ENCODE data around the gene EPHA5.
"Not testable (repeated sequence)": the region's sequence is repeated elsewhere in the genome, so short reads cannot be mapped to it uniquely, and the experiment has no call there.

Gene EPHA5

GRCh38 chr4:65340382-65341109, 329.7 kb downstream of the EPHA5 start:
- Histone ChIP-seq H3K27ac (ENCODE audit: low read depth, low read length) (no peak overlapping the region), H3K79me2 (ENCODE audit: control insufficient read depth, insufficient read depth, low read length, unreplicated experiment) (no peaks in the 10 kb centered on the region), H3K36me3 (ENCODE audit: insufficient read depth, low read length) (no peaks in the 10 kb centered on the region), H2AFZ (ENCODE audit: low read length, unreplicated experiment) (no peak overlapping the region), H3K4me1 (ENCODE audit: control insufficient read depth, insufficient read depth, low read length, unreplicated experiment) (no peaks in the 10 kb centered on the region), H3K4me3 (ENCODE audit: low read depth, low read length) (no peak overlapping the region), H3K27me3 (ENCODE audit: insufficient read depth, low read length) (no peaks in the 10 kb centered on the region)

GRCh38 chr4:65337371-65337770, 332.9 kb downstream of the EPHA5 start:
- Histone ChIP-seq H3K27ac (ENCODE audit: low read depth, low read length) (no peak overlapping the region), H2AFZ (ENCODE audit: low read length, unreplicated experiment) (no peak overlapping the region), H3K79me2 (ENCODE audit: control insufficient read depth, insufficient read depth, low read length, unreplicated experiment) (no peaks in the 10 kb centered on the region), H3K27me3 (ENCODE audit: insufficient read depth, low read length) (no peaks in the 10 kb centered on the region), H3K4me3 (ENCODE audit: low read depth, low read length) (no peak overlapping the region), H3K4me1 (ENCODE audit: control insufficient read depth, insufficient read depth, low read length, unreplicated experiment) (no peaks in the 10 kb centered on the region), H3K36me3 (ENCODE audit: insufficient read depth, low read length) (no peaks in the 10 kb centered on the region)

GRCh38 chr4:65336465-65336864, 333.8 kb downstream of the EPHA5 start:
- no peaks in the 10 kb centered on the region for H3K36me3 ChIP-seq (ENCODE audit: insufficient read depth, low read length)
- no peaks in the 10 kb centered on the region for H3K4me1 ChIP-seq (ENCODE audit: control insufficient read depth, insufficient read depth, low read length, unreplicated experiment)
- H3K27ac ChIP-seq (ENCODE audit: low read depth, low read length), result no peak overlapping the region
- H3K79me2 ChIP-seq (ENCODE audit: control insufficient read depth, insufficient read depth, low read length, unreplicated experiment), result no peaks in the 10 kb centered on the region
- no peak overlapping the region for H2AFZ ChIP-seq (ENCODE audit: low read length, unreplicated experiment)
- no peaks in the 10 kb centered on the region for H3K27me3 ChIP-seq (ENCODE audit: insufficient read depth, low read length)
- no peak overlapping the region for H3K4me3 ChIP-seq (ENCODE audit: low read depth, low read length)

- Histone ChIP-seq H2AFZ (ENCODE audit: low read length, unreplicated experiment) (no peak overlapping the region), H3K27ac (ENCODE audit: low read depth, low read length) (no peak overlapping the region), H3K4me3 (ENCODE audit: low read depth, low read length) (no peak overlapping the region)
Measured at GRCh38 chr4:65316534-65316933, 353.8 kb downstream of the EPHA5 start.

GRCh38 chr4:65311120-65311519, 359.2 kb downstream of the EPHA5 start:
- Histone ChIP-seq H3K4me1 (ENCODE audit: control insufficient read depth, insufficient read depth, low read length, unreplicated experiment) (no peaks in the 10 kb centered on the region), H3K27me3 (ENCODE audit: insufficient read depth, low read length) (no peaks in the 10 kb centered on the region), H2AFZ (ENCODE audit: low read length, unreplicated experiment) (no peak overlapping the region), H3K79me2 (ENCODE audit: control insufficient read depth, insufficient read depth, low read length, unreplicated experiment) (no peaks in the 10 kb centered on the region), H3K4me3 (ENCODE audit: low read depth, low read length) (no peak overlapping the region), H3K27ac (ENCODE audit: low read depth, low read length) (no peak overlapping the region), H3K36me3 (ENCODE audit: insufficient read depth, low read length) (no peaks in the 10 kb centered on the region)

More at GRCh38 chr4:65316534-65316933, 353.8 kb downstream of the EPHA5 start:
- Histone ChIP-seq H3K27me3 (ENCODE audit: insufficient read depth, low read length) (no peaks in the 10 kb centered on the region), H3K4me1 (ENCODE audit: control insufficient read depth, insufficient read depth, low read length, unreplicated experiment) (no peaks in the 10 kb centered on the region), H3K79me2 (ENCODE audit: control insufficient read depth, insufficient read depth, low read length, unreplicated experiment) (no peaks in the 10 kb centered on the region), H3K36me3 (ENCODE audit: insufficient read depth, low read length) (no peaks in the 10 kb centered on the region)

- Histone ChIP-seq H3K27me3 (ENCODE audit: insufficient read depth, low read length) (no peaks in the 10 kb centered on the region), H2AFZ (ENCODE audit: low read length, unreplicated experiment) (no peak overlapping the region), H3K27ac (ENCODE audit: low read depth, low read length) (no peak overlapping the region), H3K36me3 (ENCODE audit: insufficient read depth, low read length) (no peaks in the 10 kb centered on the region), H3K4me1 (ENCODE audit: control insufficient read depth, insufficient read depth, low read length, unreplicated experiment) (no peaks in the 10 kb centered on the region), H3K4me3 (ENCODE audit: low read depth, low read length) (no peak overlapping the region), H3K79me2 (ENCODE audit: control insufficient read depth, insufficient read depth, low read length, unreplicated experiment) (no peaks in the 10 kb centered on the region)
Measured at GRCh38 chr4:65310586-65310985, 359.7 kb downstream of the EPHA5 start.

- not testable (repeated sequence) for H3K4me3 ChIP-seq (ENCODE audit: low read depth, low read length); H3K36me3 ChIP-seq (ENCODE audit: insufficient read depth, low read length); H3K27ac ChIP-seq (ENCODE audit: low read depth, low read length); H3K4me1 ChIP-seq (ENCODE audit: control insufficient read depth, insufficient read depth, low read length, unreplicated experiment); H3K27me3 ChIP-seq (ENCODE audit: insufficient read depth, low read length); H3K79me2 ChIP-seq (ENCODE audit: control insufficient read depth, insufficient read depth, low read length, unreplicated experiment); H2AFZ ChIP-seq (ENCODE audit: low read length, unreplicated experiment)
Measured at GRCh38 chr4:65308626-65309025, 361.7 kb downstream of the EPHA5 start.

- Histone ChIP-seq H3K27me3 (ENCODE audit: insufficient read depth, low read length) (peaks cover 4% of the 10 kb centered on the region; the same call in 1 of the 2 replicates), H3K4me3 (ENCODE audit: low read depth, low read length) (no peak overlapping the region), H3K27ac (ENCODE audit: low read depth, low read length) (no peak overlapping the region), H3K4me1 (ENCODE audit: control insufficient read depth, insufficient read depth, low read length, unreplicated experiment) (no peaks in the 10 kb centered on the region), H2AFZ (ENCODE audit: low read length, unreplicated experiment) (no peak overlapping the region), H3K36me3 (ENCODE audit: insufficient read depth, low read length) (no peaks in the 10 kb centered on the region), H3K79me2 (ENCODE audit: control insufficient read depth, insufficient read depth, low read length, unreplicated experiment) (no peaks in the 10 kb centered on the region)
Measured at GRCh38 chr4:65302145-65302544, 368.1 kb downstream of the EPHA5 start.

GRCh38 chr4:65296246-65296645, 374.0 kb downstream of the EPHA5 start:
- peak overlapping the region; percentile 22; the same call in 1 of the 2 replicates for H3K4me3 ChIP-seq (ENCODE audit: low read depth, low read length)
- H3K4me1 ChIP-seq (ENCODE audit: control insufficient read depth, insufficient read depth, low read length, unreplicated experiment), result no peaks in the 10 kb centered on the region
- no peaks in the 10 kb centered on the region for H3K79me2 ChIP-seq (ENCODE audit: control insufficient read depth, insufficient read depth, low read length, unreplicated experiment)
- no peak overlapping the region for H3K27ac ChIP-seq (ENCODE audit: low read depth, low read length)
- peaks cover 4% of the 10 kb centered on the region; the same call in 1 of the 2 replicates for H3K27me3 ChIP-seq (ENCODE audit: insufficient read depth, low read length)
- no peaks in the 10 kb centered on the region for H3K36me3 ChIP-seq (ENCODE audit: insufficient read depth, low read length)
- H2AFZ ChIP-seq (ENCODE audit: low read length, unreplicated experiment), result peak overlapping the region; percentile 21

GRCh38 chr4:65287071-65287470, 383.2 kb downstream of the EPHA5 start:
- H3K27me3 ChIP-seq (ENCODE audit: insufficient read depth, low read length), result peaks cover 4% of the 10 kb centered on the region; the same call in 1 of the 2 replicates
- H3K4me1 ChIP-seq (ENCODE audit: control insufficient read depth, insufficient read depth, low read length, unreplicated experiment), result no peaks in the 10 kb centered on the region
- no peaks in the 10 kb centered on the region for H3K36me3 ChIP-seq (ENCODE audit: insufficient read depth, low read length)
- no peaks in the 10 kb centered on the region for H3K79me2 ChIP-seq (ENCODE audit: control insufficient read depth, insufficient read depth, low read length, unreplicated experiment)
- no peak overlapping the region for H3K27ac ChIP-seq (ENCODE audit: low read depth, low read length)
- H2AFZ ChIP-seq (ENCODE audit: low read length, unreplicated experiment), result no peak overlapping the region
- H3K4me3 ChIP-seq (ENCODE audit: low read depth, low read length), result no peak overlapping the region
